GM19193 (cell line): ENCODE results near the gene ASIC2.

Experiments
- POLR2A ChIP-seq: IDR thresholded peaks from 4 replicates; pipeline ENCODE4 v1.6.1; 2011; ENCODE audit not compliant: insufficient read depth, insufficient read length; ENCODE audit errors: extremely low read depth

ASIC2 gene

GRCh38 chr17:33080091-33080490 is 213.0 kb downstream of the ASIC2 start:
- TF ChIP-seq POLR2A = no peak

GRCh38 chr17:33079201-33079600 is 213.9 kb downstream of the ASIC2 start:
- no peak for TF ChIP-seq POLR2A

- no peak for TF ChIP-seq POLR2A
These were observed 216.1 kb downstream of the ASIC2 start for GRCh38 chr17:33076979-33077378.

GRCh38 chr17:33073416-33073815 is 219.7 kb downstream of the ASIC2 start:
- TF ChIP-seq POLR2A = no peak

GRCh38 chr17:33072421-33073161 is 220.5 kb downstream of the ASIC2 start:
- no peak for TF ChIP-seq POLR2A

- no peak for TF ChIP-seq POLR2A
These were observed 221.4 kb downstream of the ASIC2 start for GRCh38 chr17:33071656-33072055.

- TF ChIP-seq POLR2A = no peak
These were observed 235.5 kb downstream of the ASIC2 start for GRCh38 chr17:33057564-33057963.

GRCh38 chr17:33056399-33057146 is 236.5 kb downstream of the ASIC2 start:
- no peak for TF ChIP-seq POLR2A

- no peak for TF ChIP-seq POLR2A
These were observed 237.3 kb downstream of the ASIC2 start for GRCh38 chr17:33055746-33056145.

GRCh38 chr17:33055171-33055611 is 237.9 kb downstream of the ASIC2 start:
- no peak for TF ChIP-seq POLR2A

- TF ChIP-seq POLR2A = no peak
These were observed 238.7 kb downstream of the ASIC2 start for GRCh38 chr17:33054412-33054811.

- no peak for TF ChIP-seq POLR2A
These were observed 239.4 kb downstream of the ASIC2 start for GRCh38 chr17:33053676-33054075.

GRCh38 chr17:33052856-33053255 is 240.2 kb downstream of the ASIC2 start:
- TF ChIP-seq POLR2A = no peak

GRCh38 chr17:33050611-33051140 is 242.4 kb downstream of the ASIC2 start:
- TF ChIP-seq POLR2A = no peak

GRCh38 chr17:33049781-33050414 is 243.2 kb downstream of the ASIC2 start:
- TF ChIP-seq POLR2A = no peak
